HG02943 (cell line): ENCODE data around the gene NUTM2D.
"Not testable (repeated sequence)": the region's sequence is repeated elsewhere in the genome, so short reads cannot be mapped to it uniquely, and the experiment has no call there.

Source experiments
- ATAC-seq: cut with Tn5 transposase; IDR thresholded peaks from one replicate; pipeline ENCODE4 v1.9.1; 2021; ENCODE audit warnings: mild to moderate bottlenecking, low read depth, moderate library complexity; ENCODE audit not compliant: unreplicated experiment

Gene NUTM2D

DNA sequence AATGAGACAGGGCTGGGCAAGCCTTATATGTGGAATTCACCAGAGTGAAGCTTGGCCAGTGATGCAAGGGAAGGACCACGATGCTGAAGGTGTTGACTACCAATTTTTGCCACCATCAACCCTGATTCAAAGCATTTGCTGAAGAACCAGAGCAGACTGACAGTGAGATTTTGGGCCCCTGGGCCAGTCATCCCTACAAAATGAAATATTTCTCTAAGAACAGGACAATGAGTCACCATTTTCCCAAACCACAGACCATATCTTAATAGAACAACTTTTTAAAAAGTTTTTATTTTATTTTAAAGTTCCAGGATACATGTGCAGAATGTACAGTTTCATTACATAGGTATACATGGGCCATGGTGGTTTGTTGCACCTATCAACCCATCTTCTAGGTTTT lies 16.5 kb downstream of the NUTM2D start:
- ATAC-seq: not testable (repeated sequence)

DNA sequence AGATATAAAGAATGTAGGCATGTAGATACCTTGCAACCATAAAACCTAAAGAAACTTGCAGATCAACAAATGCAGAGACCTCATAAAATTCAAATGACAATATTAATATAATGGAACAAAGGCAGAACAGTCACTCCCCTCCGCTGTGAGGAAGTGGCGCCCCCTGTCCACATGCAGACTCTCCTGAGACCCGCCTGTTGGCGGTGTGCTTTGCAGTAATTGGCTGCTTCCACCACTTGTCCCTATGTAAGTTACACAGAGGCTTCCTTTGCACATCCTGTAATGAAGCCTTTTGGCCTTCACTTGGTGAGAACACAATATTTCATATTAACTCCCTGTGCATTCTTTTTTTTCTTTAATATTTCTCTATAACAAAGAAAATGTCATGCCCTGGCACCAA lies 21.6 kb downstream of the NUTM2D start:
- not testable (repeated sequence) for ATAC-seq

DNA sequence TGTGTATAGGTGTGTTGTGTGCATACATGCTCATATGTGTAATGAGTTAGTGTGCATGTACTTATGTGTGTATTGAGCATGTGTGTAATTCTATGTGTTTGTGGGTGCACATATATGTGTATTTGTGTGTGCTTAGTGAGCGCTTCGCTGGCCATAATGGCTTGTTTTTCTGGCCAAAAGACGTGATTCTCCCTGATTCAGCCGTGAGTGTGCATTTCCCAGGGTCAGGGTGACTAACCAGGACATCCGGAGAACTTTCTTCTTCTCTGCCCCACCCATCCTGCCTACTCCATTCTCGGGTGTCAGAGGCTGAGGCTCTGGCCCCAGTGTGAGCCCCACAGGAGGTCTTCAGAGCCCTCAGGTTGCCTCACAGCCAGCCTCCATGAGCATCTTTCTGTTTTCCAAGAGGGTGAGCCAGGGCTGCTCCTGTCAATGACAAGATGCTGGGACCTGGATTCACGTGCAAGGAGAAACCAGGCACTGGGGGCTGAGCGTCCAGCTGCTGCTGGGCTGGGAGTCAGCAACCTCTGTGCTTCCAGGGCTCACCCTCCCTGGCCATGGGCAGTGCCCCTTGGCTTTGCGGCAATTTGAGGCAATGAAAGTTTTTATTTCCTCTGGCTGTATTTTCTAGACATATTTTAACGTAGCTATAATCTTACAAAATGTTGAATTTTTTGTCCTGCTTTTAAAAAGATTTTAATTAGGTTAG lies 25.8 kb downstream of the NUTM2D start:
- not testable (repeated sequence) for ATAC-seq

- not testable (repeated sequence) for ATAC-seq
Observed at GRCh38 chr10:87384283-87384682, 26.7 kb downstream of the NUTM2D start.

- ATAC-seq: not testable (repeated sequence)
Observed at GRCh38 chr10:87385762-87386360, 28.3 kb downstream of the NUTM2D start.

GRCh38 chr10:87391360-87391759 lies 33.8 kb downstream of the NUTM2D start:
- ATAC-seq: not testable (repeated sequence)

- not testable (repeated sequence) for ATAC-seq
Observed at GRCh38 chr10:87396206-87396605, 38.7 kb downstream of the NUTM2D start.

DNA sequence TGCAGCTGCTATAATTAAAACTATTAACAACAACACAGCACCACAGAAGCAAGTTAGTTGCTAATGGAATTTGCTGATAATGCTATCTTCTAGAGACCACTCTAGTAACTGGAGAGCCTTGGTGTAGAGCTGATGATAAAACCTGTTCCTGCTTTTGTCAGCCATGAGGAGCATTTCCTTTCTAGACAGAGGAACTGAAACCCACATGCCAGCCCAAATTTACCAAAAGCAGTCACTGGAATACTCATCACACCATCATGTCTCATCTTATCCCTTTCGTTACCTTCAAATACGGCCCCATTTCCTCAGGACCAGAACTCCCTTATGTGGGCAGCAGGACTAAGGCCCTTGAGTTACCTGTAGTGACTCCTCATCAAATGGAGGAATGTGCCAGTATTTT lies 40.9 kb downstream of the NUTM2D start:
- ATAC-seq: not testable (repeated sequence)

- ATAC-seq: not testable (repeated sequence)
Observed at GRCh38 chr10:87407516-87408467, 50.2 kb downstream of the NUTM2D start.

DNA sequence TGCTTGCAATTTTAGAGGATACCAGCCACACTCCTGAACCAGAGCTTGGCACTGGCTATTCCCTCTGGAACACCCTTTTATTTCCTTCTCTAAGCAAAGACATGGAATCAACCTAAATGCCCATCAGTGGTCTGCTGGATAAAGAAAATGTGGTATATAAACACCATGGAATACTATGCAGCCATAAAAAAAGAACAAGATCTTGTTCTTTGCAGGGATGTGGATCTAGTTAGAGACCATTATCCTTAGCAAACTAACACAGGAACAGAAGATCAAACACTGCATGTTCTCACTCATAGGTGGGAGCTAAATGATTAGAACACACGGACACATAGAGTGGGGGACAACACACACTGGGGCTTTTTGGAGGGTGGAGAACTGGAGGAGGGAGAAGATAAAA lies 56.4 kb downstream of the NUTM2D start:
- not testable (repeated sequence) for ATAC-seq
